Activated T-helper 17 cell treated with anti-CD3 and anti-CD28 coated beads, Interleukin-2, amount 50 U/mL, for 72 hours (primary cell): ENCODE data around the gene PDAP1. TPM values are rescaled to one million over a fixed set of nuclear protein-coding genes. Genes with fewer than 3 reads are reported as not detected.
"Not testable (repeated sequence)": the region's sequence is repeated elsewhere in the genome, so short reads cannot be mapped to it uniquely, and the experiment has no call there.

Experiments used
- ATAC-seq: fragments of 150-1000 bp; cut with Tn5 transposase; replicated peaks from 2 replicates; pipeline ENCODE4 v1.10.0; 2021; ENCODE audit warnings: mild to moderate bottlenecking, moderate library complexity
- H3K27ac Mint-ChIP-seq: one replicate; pipeline ENCODE4 v1.8.0; 2022; ENCODE audit warnings: mixed read lengths
- H3K27me3 Mint-ChIP-seq: one replicate; pipeline ENCODE4 v1.8.0; 2022; ENCODE audit warnings: mixed read lengths
- H3K36me3 Mint-ChIP-seq: one replicate; pipeline ENCODE4 v1.8.0; 2022; ENCODE audit warnings: low read depth, mild to moderate bottlenecking, mixed read lengths
- H3K4me1 Mint-ChIP-seq: one replicate; pipeline ENCODE4 v1.8.0; 2022; ENCODE audit warnings: mixed read lengths
- H3K4me3 Mint-ChIP-seq: one replicate; pipeline ENCODE4 v1.8.0; 2022; ENCODE audit warnings: mild to moderate bottlenecking, mixed read lengths
- H3K9me3 Mint-ChIP-seq: one replicate; pipeline ENCODE4 v1.8.0; 2022; ENCODE audit warnings: mixed read lengths
- total RNA-seq, 2 donors: library from RNA; stranded (reverse); gene quantifications; one replicate each; pipeline ENCODE4 v1.2.3, GENCODE V29; 2022

Gene PDAP1
- total RNA-seq, 2 donors from 2014 or later = 73.7 to 129 TPM

DNA sequence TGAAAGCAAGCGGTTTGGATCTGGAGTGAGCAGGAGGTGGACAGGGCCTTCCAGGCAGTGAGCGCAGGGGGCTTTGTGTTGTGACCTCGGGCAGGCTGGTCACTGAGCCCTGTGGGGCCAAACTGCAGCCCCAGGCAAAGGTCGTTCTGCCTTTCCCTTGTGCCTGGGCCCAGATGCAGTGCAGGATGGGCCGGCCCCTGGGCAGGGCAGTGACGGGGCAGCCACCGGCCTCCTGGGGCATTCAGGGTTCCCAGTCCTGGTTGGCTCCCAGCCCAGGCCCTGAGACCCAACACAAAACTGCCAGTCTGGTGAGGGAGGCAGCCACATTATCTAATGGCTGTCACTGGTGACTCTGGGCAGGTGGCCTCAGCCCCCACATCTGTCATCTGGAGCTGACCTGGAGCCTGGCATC, 26.7 kb downstream of the PDAP1 start:
- Mint-ChIP-seq H3K36me3 (peaks cover 92% of the 10 kb centered on the region), H3K27ac (peak overlapping the region; percentile 96), H3K27me3 (no peaks in the 10 kb centered on the region), H3K4me3 (peak overlapping the region; percentile 86), H3K9me3 (no peaks in the 10 kb centered on the region), H3K4me1 (peaks cover 31% of the 10 kb centered on the region)
- ATAC-seq = no peak

GRCh38 chr7:99380823-99381663, 27.4 kb downstream of the PDAP1 start:
- no peaks in the 10 kb centered on the region for H3K9me3 Mint-ChIP-seq
- H3K36me3 Mint-ChIP-seq = peaks cover 92% of the 10 kb centered on the region

DNA sequence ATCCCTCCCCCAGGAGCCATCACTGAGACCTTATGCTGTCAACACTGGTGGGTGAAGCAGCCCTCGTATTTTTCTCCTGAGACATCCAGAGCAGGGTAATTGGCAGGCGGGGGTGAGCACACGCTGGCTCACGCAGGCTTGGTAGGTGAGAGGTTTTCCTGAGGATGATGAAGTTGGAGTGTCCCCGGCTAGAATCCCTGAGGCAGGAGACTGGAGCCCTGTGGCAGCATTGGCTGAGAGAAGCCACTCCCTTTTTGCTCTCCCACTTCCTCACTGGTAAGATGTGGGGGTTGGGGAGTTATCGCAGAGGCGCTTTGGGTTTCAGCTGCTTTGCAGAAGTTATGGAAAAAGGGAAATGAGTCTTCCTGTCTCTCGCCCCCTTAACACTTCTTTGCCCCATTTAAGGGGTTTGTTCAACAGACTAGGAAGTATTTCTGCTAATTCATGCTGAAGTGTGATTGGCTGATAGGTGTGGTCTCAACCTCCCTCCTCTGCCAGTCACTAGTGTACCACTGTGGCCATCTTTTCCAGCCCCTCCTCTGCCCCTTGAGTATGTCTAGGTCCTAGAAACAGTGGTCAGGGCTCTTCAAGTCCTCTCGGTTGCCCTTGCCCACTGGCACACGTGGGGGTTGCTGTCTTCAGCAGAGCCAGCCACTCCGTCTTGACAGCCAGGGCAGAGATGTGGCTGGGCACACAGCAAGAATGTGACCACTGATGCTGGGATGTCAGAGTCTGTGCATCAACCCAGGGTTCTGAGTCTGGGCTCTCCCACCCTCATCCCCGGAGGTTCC, 28.2 kb downstream of the PDAP1 start:
- Mint-ChIP-seq H3K4me3 (peak overlapping the region; percentile 86), H3K36me3 (peaks cover 90% of the 10 kb centered on the region), H3K27ac (peak overlapping the region; percentile 96), H3K27me3 (no peaks in the 10 kb centered on the region), H3K9me3 (no peaks in the 10 kb centered on the region), H3K4me1 (peaks cover 31% of the 10 kb centered on the region)
- ATAC-seq = peak; percentile 35

More at GRCh38 chr7:99380823-99381663, 27.4 kb downstream of the PDAP1 start:
- Mint-ChIP-seq H3K4me1 (peaks cover 31% of the 10 kb centered on the region), H3K27ac (peak overlapping the region; percentile 96), H3K27me3 (no peaks in the 10 kb centered on the region), H3K4me3 (peak overlapping the region; percentile 86)
- peak; percentile 85 for ATAC-seq

DNA sequence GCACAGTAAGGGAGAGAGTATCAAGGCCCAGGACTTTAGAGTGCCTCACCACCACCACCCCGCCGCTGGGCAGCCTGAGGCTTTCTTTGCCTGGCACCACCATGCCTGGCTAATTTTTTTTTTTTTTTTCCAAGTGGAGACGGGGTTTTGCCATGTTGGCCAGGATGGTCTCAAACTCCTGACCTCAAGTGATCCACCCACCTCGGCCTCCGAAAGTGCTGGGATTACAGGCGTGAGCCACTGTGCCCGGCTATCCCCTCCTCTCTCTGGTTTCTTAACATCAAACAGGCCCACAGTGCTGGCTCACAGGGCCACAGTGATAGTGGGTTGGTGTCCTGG, 28.7 kb downstream of the PDAP1 start:
- H3K4me3 Mint-ChIP-seq = peak overlapping the region; percentile 86
- H3K27me3 Mint-ChIP-seq, ATAC-seq, H3K9me3 Mint-ChIP-seq: not testable (repeated sequence)
- H3K27ac Mint-ChIP-seq = peak overlapping the region; percentile 96
- peaks cover 85% of the 10 kb centered on the region for H3K36me3 Mint-ChIP-seq
- H3K4me1 Mint-ChIP-seq = peaks cover 31% of the 10 kb centered on the region

GRCh38 chr7:99379043-99379577, 29.3 kb downstream of the PDAP1 start:
- H3K4me1 Mint-ChIP-seq = peaks cover 31% of the 10 kb centered on the region

DNA sequence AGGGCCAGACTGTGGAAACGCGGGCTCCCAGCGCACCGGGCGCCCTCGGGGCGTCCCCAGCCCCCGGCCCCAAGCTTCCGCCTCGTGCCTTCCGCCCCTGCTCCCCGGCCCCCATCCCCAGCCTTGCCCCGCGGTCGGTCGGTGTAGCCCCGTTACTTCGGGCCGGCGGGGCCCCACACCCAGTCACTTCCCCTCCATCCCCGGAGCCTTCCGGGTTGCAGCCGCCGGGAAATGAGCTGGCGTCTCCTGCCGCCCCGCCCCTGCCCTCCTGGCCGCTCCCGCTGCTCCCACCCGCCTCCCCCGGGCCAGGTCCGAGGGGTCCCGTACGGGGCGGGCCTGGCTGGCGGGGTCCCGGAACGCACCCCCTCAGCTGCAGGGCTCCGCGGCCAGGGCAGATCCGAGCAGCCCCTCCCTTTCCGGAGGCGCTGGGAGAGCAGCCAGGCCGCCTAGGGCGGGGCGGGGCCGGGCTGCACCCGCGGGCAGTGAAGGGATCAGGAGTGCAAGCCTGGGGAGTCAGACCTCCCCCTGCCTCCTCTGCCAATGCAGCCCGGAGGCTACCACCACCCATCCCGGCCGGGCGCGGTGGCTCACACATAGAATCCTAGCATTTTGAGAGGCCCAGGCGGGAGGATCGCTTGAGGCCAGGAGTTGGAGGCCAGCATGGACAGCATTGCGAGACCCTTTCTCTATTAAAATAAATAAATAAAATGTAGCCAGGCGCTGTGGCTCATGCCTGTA, 33.2 kb downstream of the PDAP1 start:
- H3K36me3 Mint-ChIP-seq = peaks cover 53% of the 10 kb centered on the region
- H3K27ac Mint-ChIP-seq = no peak overlapping the region
- no peaks in the 10 kb centered on the region for H3K27me3 Mint-ChIP-seq
- no peaks in the 10 kb centered on the region for H3K9me3 Mint-ChIP-seq
- H3K4me3 Mint-ChIP-seq = peak overlapping the region; percentile 86
- H3K4me1 Mint-ChIP-seq = peaks cover 15% of the 10 kb centered on the region
- peak; percentile 60 for ATAC-seq

More at GRCh38 chr7:99379043-99379577, 29.3 kb downstream of the PDAP1 start:
- peaks cover 80% of the 10 kb centered on the region for H3K36me3 Mint-ChIP-seq
- no peaks in the 10 kb centered on the region for H3K9me3 Mint-ChIP-seq
- peak overlapping the region; percentile 96 for H3K27ac Mint-ChIP-seq
- H3K27me3 Mint-ChIP-seq = no peaks in the 10 kb centered on the region
- peak overlapping the region; percentile 86 for H3K4me3 Mint-ChIP-seq
- ATAC-seq = peak; percentile 45

DNA sequence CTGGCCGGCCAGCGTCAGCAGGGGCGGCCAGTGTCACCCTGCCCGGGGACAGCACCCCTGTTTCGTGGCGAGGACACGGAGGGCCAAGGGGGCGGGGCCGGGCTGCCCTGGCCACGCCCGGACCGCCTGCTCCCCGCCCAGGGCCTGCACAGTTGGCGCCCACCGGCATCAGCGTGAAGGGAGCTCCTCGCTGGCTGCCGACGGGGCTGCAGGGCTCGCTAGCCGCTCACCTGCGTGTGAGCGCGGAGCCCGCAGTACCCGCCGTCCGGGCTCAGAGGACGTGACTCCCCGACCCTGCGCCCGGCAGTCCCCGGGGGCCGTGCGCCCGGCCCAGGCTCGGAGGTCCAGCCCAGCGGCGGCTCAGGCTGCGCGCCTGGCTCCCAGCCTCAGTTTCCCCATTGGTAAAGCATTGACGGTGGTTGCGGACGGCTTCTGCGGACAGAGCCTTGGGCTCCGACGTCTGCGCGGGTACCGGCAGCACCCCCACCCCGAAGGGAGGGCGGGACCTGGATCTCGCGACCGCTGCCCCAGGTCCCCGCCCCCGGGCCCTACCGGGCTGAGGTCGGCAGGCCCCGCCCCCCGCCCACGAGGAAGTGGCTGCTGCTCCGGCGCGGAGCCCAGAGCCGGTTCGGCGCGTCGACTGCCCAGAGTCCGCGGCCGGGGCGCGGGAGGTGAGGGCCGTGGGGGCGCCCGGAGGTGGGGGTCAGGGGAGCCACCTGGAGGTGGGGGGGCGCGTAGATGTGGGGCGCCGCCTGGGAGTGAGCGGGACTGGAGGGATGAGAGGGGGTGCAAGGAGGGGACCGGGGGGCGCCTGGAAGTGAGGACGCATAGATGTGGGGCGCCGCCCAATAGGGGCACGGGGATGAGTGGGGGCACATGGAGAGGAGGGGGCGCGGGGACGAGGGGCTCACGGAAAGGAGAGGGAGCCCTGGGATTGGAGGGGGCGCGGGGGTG, 34.0 kb downstream of the PDAP1 start, which contains the start of gene ARPC1B:
ARPC1B (plus strand) TSS at position 620 of the 954 bp plus-strand sequence. CDS start 10,985 bp downstream, outside the sequence.
- Mint-ChIP-seq H3K27me3 (no peaks in the 10 kb centered on the region), H3K4me1 (peaks cover 9% of the 10 kb centered on the region), H3K9me3 (no peaks in the 10 kb centered on the region), H3K4me3 (peak within 1 kb of the TSS; percentile 86), H3K36me3 (peaks cover 45% of the 10 kb centered on the region), H3K27ac (peak within 1 kb of the TSS; percentile 68)
- ATAC-seq = peak; percentile 74

GRCh38 chr7:99373091-99374066, 35.0 kb downstream of the PDAP1 start:
- H3K4me1 Mint-ChIP-seq = peaks cover 3% of the 10 kb centered on the region
- H3K9me3 Mint-ChIP-seq = no peaks in the 10 kb centered on the region
- peaks cover 45% of the 10 kb centered on the region for H3K36me3 Mint-ChIP-seq
- ATAC-seq = no peak
- no peaks in the 10 kb centered on the region for H3K27me3 Mint-ChIP-seq
- peak overlapping the region; percentile 86 for H3K4me3 Mint-ChIP-seq
- peak overlapping the region; percentile 68 for H3K27ac Mint-ChIP-seq

GRCh38 chr7:99372275-99373090, 35.9 kb downstream of the PDAP1 start:
- no peak for ATAC-seq

DNA sequence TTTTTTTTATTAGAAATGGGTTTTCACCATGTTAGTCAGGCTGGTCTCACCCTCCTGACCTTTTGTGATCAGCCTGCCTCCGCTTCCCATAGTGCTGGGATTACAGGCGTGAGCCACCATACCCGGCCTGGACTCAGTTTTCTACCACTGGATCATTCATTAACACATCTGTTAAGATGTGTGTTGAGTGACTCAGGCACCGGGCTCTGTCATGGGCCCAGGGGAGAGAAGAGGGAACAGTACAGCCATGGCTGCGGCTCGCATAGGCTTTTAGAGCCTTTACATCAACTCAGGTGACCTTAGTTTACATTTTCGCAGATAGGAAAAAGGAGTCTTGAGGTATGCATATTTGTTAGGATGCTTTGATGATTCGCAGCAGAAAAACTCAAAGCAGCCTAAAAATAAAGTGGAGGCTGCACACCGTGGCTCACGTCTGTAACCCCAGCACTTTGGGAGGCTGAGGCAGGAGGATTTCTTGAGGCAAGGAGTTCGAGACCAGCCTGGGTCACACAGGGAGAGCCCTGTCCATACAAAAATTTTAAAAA, 36.9 kb downstream of the PDAP1 start:
- Mint-ChIP-seq H3K27me3 (no peaks in the 10 kb centered on the region), H3K4me1 (no peaks in the 10 kb centered on the region), H3K9me3 (no peaks in the 10 kb centered on the region), H3K36me3 (peaks cover 37% of the 10 kb centered on the region), H3K27ac (no peak overlapping the region), H3K4me3 (no peak overlapping the region)
- ATAC-seq = no peak

More at GRCh38 chr7:99372275-99373090, 35.9 kb downstream of the PDAP1 start:
- Mint-ChIP-seq H3K4me1 (no peaks in the 10 kb centered on the region), H3K27me3 (no peaks in the 10 kb centered on the region), H3K36me3 (peaks cover 37% of the 10 kb centered on the region), H3K4me3 (peak overlapping the region; percentile 86), H3K27ac (peak overlapping the region; percentile 68), H3K9me3 (no peaks in the 10 kb centered on the region)

GRCh38 chr7:99369767-99370391, 38.5 kb downstream of the PDAP1 start:
- Mint-ChIP-seq H3K4me3 (no peak overlapping the region), H3K36me3 (peaks cover 42% of the 10 kb centered on the region), H3K4me1 (no peaks in the 10 kb centered on the region), H3K27ac (no peak overlapping the region), H3K9me3 (no peaks in the 10 kb centered on the region), H3K27me3 (no peaks in the 10 kb centered on the region)
- ATAC-seq = no peak
